ENCODE measurements around the gene STUM. TPM values are rescaled to one million over a fixed set of nuclear protein-coding genes. Genes with fewer than 3 reads are reported as not detected.

The STUM gene
- total and polyA plus RNA-seq, 8 donors = 0.15 to 2.1 (median 1.4) TPM

DNA sequence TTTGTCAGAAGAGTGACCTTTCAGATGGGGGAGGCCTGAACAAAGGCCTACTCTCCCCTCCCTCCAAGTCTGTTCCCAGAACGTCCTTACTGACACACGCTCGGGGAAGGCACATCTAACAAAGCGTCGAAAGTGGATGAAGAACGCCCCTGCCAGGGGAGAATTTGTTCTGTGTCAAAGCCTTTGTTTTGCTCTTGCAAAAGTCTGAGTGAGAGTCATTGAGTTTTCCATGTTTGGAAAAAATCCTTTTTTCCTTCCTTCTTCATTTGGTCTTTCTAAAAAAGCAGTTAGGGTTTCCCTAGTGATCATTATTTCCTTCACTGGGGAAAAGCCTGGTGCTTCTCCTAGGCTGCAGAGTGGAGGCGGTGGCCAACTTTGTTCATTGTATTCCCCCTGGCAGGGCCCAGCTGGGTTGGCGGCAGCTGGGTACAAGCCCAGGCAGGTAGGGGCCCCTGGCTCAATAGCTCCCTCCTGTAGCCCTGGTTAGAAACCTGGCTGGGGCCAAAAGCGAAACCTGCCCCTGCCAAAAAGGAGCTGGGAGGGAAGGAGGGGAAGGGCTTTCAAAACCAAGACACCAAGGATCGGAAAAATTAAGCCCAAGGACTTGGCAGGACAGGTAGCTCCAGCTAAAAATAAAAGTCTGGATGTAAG, 109.5 kb downstream of the STUM start:
- peaks cover 47 to 99% of the 10 kb centered on the region in 2 donors for H3K4me1 ChIP-seq
- DNase-seq = peak in 1 of 4 donors; percentile 51
- no peaks in the 10 kb centered on the region for H3K9me3 ChIP-seq
- intact Hi-C loops (cut with DNase I) = no loop called here
- no peaks in the 10 kb centered on the region for H3K27me3 ChIP-seq
- H3K36me3 ChIP-seq = no peaks in the 10 kb centered on the region
- no peak overlapping the region for H3K27ac ChIP-seq
- no peak for ATAC-seq
- TF ChIP-seq, protein P1, sequence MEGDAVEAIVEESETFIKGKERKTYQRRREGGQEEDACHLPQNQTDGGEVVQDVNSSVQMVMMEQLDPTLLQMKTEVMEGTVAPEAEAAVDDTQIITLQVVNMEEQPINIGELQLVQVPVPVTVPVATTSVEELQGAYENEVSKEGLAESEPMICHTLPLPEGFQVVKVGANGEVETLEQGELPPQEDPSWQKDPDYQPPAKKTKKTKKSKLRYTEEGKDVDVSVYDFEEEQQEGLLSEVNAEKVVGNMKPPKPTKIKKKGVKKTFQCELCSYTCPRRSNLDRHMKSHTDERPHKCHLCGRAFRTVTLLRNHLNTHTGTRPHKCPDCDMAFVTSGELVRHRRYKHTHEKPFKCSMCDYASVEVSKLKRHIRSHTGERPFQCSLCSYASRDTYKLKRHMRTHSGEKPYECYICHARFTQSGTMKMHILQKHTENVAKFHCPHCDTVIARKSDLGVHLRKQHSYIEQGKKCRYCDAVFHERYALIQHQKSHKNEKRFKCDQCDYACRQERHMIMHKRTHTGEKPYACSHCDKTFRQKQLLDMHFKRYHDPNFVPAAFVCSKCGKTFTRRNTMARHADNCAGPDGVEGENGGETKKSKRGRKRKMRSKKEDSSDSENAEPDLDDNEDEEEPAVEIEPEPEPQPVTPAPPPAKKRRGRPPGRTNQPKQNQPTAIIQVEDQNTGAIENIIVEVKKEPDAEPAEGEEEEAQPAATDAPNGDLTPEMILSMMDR (IDR thresholded peaks at IDR 0.05) = no peak
- no peak overlapping the region for H3K4me3 ChIP-seq

DNA sequence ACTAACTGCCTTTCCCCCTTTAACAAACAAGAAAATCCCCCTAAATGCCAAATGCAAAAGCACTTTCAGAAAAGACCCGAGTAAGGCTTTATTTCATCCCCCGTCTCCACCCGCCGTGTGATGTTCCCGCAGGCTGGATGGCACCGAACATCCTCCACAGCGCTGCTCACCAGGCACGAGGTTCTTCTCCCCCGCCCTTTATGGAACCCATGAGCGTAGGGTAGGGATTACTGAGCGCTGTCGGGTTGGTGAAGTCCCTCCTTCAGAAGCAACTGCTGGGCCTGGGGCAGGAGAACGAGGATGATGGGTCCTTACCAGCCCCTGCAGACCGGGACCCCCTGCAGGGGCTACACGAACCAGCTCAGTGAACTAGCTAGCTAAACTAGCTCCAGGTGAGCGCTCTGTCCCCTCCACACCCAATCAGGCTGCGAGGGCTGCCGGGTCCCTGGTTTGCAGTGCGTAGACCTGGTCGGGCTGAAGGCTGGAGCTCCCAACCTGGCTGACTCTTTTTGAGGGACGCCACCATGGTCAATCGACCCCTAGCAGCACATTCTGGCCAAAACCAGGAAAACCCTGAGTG, 110.1 kb downstream of the STUM start:
- Histone ChIP-seq H3K36me3 (no peaks in the 10 kb centered on the region), H3K9me3 (no peaks in the 10 kb centered on the region), H3K27ac (peak overlapping the region in 1 of 2 donors; percentile 30), H3K27me3 (no peaks in the 10 kb centered on the region), H3K4me3 (no peak overlapping the region), H3K4me1 (peaks cover 53 to 99% of the 10 kb centered on the region in 2 donors)
- ATAC-seq = no peak
- intact Hi-C loops (cut with DNase I) = no loop called here
- peak in 1 of 4 donors; percentile 43 for DNase-seq
- TF ChIP-seq, protein P1 (IDR thresholded peaks at IDR 0.05) = no peak

Other genes starting within 250 kb of the STUM start
- gene LIN9, start 239.6 kb upstream of the STUM start, total RNA-seq = 1 to 10 TPM; 3.7 to 3.8 TPM
- 10 to 100 TPM in 5 of 6 donors, 1 to 10 TPM in 1; 9.6 to 14.7 (median 12.9) TPM for gene LIN9, start 239.6 kb upstream of the STUM start, polyA plus RNA-seq (ENCODE audit: insufficient read length in 6 of 6)
- 10 to 100 TPM; 78.7 to 97.3 TPM for gene PARP1, start 140.7 kb upstream of the STUM start, total RNA-seq
- 100 to 1,000 TPM; 123 to 153 (median 129) TPM for gene PARP1, start 140.7 kb upstream of the STUM start, polyA plus RNA-seq (ENCODE audit: insufficient read length in 6 of 6)
- gene ITPKB, start 190.5 kb downstream of the STUM start, total RNA-seq = 10 to 100 TPM; 25.0 to 34.6 TPM
- gene ITPKB, start 190.5 kb downstream of the STUM start, polyA plus RNA-seq (ENCODE audit: insufficient read length in 6 of 6) = 10 to 100 TPM; 28.5 to 38.7 (median 32.6) TPM

All from left lung (tissue), 10 donors.